Heart left ventricle (tissue), 13 donors: Measurements from ENCODE around the gene GPR84.

Source experiments
- CTCF ChIP-seq, 12 donors: fragments of 200-600 bp; sonication (generic) in 4 of 12; IDR thresholded peaks; one replicate each; pipeline versions ENCODE4 v1.5.0 to v1.8.0; 2018 to 2022; ENCODE audit warnings: antibody characterized with exemption in 12 of 12, mild to moderate bottlenecking in 5 of 12
- POLR2A ChIP-seq, 2 donors: fragments of 450-650 bp; IDR thresholded peaks; one replicate each; pipeline ENCODE4 v1.6.1; 2017; ENCODE audit warnings: antibody characterized with exemption in 2 of 2, mild to moderate bottlenecking in 2 of 2, moderate library complexity in 2 of 2
- donor health status: ischemic (EF 13 %, LVEDD 7.1; RV severe dilation, severe dysfunction).
- donor health status: DM: no; HTN: yes; CAD: no.
- donor health status: DM: no; HTN: no; CAD: no.
- donor health status: ischemic (EF 25% LVEDD 6.9; RV normal size, moderate dysfunction).
- donor health status: ischemic (EF 25% LVEDD 5.7; RV mildly dilated, moderate dysfunction).
- donor health status: ischemic (EF 35%, LVEDD 5.7; RV mildly dilated, moderate dysfunction).
- donor health status: nonischemic (EF 11% LVEDD 7.7; RV severe dilation, severe dysfunction).
- donor health status: DM: yes; HTN: yes; CAD: no.
- donor health status: PGD.
- donor health status: ischemic (EF 29% LVEDD 5.4; RV normal size, mild dysfunction).
- donor health status: nonischemic (EF 23%, LVEDD 6.1; RV moderate dilation, normal function).

GRCh38 chr12:54338698-54339296, 25.5 kb downstream of the GPR84 start:
- TF ChIP-seq CTCF (IDR thresholded peaks at IDR 0.05) (no peak), POLR2A (IDR thresholded peaks at IDR 0.05) (no peak)
